ENCODE data around the gene OPCML. TPM values are rescaled to one million over a fixed set of nuclear protein-coding genes. Genes with fewer than 3 reads are reported as not detected.

Gene OPCML
- total RNA-seq, 1 experiment from 2014 or later: not detected

- DNase-seq (ENCODE audit: low read depth, low spot score) (no peak), ATAC-seq (no peak)
- Histone ChIP-seq H3K27ac (ENCODE audit: low read length) (no peak overlapping the region), H3K4me1 (ENCODE audit: control insufficient read depth, insufficient read depth, low read length) (no peaks in the 10 kb centered on the region), H3K36me3 (ENCODE audit: control insufficient read depth, insufficient read depth, low read length) (no peaks in the 10 kb centered on the region), H3K9me3 (ENCODE audit: control insufficient read depth, insufficient read depth, low read depth, low read length) (no peaks in the 10 kb centered on the region), H3K4me3 (ENCODE audit: low read depth in 2 of 2, low read length in 2 of 2) (no peak overlapping the region), H3K27me3 (ENCODE audit: control insufficient read depth, insufficient read depth, low read length) (no peaks in the 10 kb centered on the region)
- in situ Hi-C loops (cut with HindIII; ENCODE audit: low pct_unique_long_range_greater_than_20kb, low sequenced_read_pairs) (no loop called here), intact Hi-C loops (cut with micrococcal nuclease; ENCODE audit: unreplicated experiment) (no loop called here)
- TF ChIP-seq SIN3A (IDR thresholded peaks at IDR 0.05; ENCODE audit: borderline replicate concordance, insufficient read depth, low read depth, low read length) (no peak), CTCF (IDR thresholded peaks at IDR 0.05) (no peak), POLR2AphosphoS5 (IDR thresholded peaks at IDR 0.05; ENCODE audit: low read depth, low read length) (no peak), TCF7L2 (IDR thresholded peaks at IDR 0.05; ENCODE audit: low read depth, low read length) (no peak), REST (IDR thresholded peaks at IDR 0.05; ENCODE audit: insufficient read depth in 1 of 2, low read depth in 2 of 2, low read length in 1 of 2) (no peak)
- ChIA-PET CTCF (no interaction called here), POLR2A (no interaction called here)
- no TSS peak for BruUV-seq (replicated peaks)
Measured at GRCh38 chr11:132395434-132395833, 1136.9 kb downstream of the OPCML start.

- POLR2A ChIA-PET: no interaction called here
- intact Hi-C loops (cut with micrococcal nuclease; ENCODE audit: unreplicated experiment) (no loop called here), in situ Hi-C loops (cut with HindIII; ENCODE audit: low pct_unique_long_range_greater_than_20kb, low sequenced_read_pairs) (no loop called here)
- H3K27me3 ChIP-seq (ENCODE audit: control insufficient read depth, insufficient read depth, low read length): no peaks in the 10 kb centered on the region
- no peak for DNase-seq (ENCODE audit: low read depth, low spot score)
- no peaks in the 10 kb centered on the region for H3K9me3 ChIP-seq (ENCODE audit: control insufficient read depth, insufficient read depth, low read depth, low read length)
- no peak overlapping the region for H3K4me3 ChIP-seq (ENCODE audit: low read depth in 2 of 2, low read length in 2 of 2)
- no peaks in the 10 kb centered on the region for H3K4me1 ChIP-seq (ENCODE audit: control insufficient read depth, insufficient read depth, low read length)
- BruUV-seq (replicated peaks): no TSS peak
- CTCF ChIA-PET: no interaction called here
- TF ChIP-seq SIN3A (IDR thresholded peaks at IDR 0.05; ENCODE audit: borderline replicate concordance, insufficient read depth, low read depth, low read length) (no peak), REST (IDR thresholded peaks at IDR 0.05; ENCODE audit: insufficient read depth in 1 of 2, low read depth in 2 of 2, low read length in 1 of 2) (no peak), POLR2AphosphoS5 (IDR thresholded peaks at IDR 0.05; ENCODE audit: low read depth, low read length) (no peak), CTCF (IDR thresholded peaks at IDR 0.05) (no peak), TCF7L2 (IDR thresholded peaks at IDR 0.05; ENCODE audit: low read depth, low read length) (no peak)
- H3K36me3 ChIP-seq (ENCODE audit: control insufficient read depth, insufficient read depth, low read length): no peaks in the 10 kb centered on the region
- no peak for ATAC-seq
- no peak overlapping the region for H3K27ac ChIP-seq (ENCODE audit: low read length)
Measured at GRCh38 chr11:132379540-132379939, 1152.8 kb downstream of the OPCML start.
